ENCODE results near the gene CEP164.
"Not testable (repeated sequence)": the region's sequence is repeated elsewhere in the genome, so short reads cannot be mapped to it uniquely, and the experiment has no call there.

CEP164 gene

GRCh38 chr11:117395476-117395875, 67.8 kb downstream of the CEP164 start:
- no peak for DNase-seq (ENCODE audit: low read depth in 2 of 2)

GRCh38 chr11:117396970-117397369, 69.3 kb downstream of the CEP164 start:
- DNase-seq (ENCODE audit: low read depth in 2 of 2) = no peak

GRCh38 chr11:117398618-117399017, 71.0 kb downstream of the CEP164 start:
- not testable (repeated sequence) for DNase-seq (ENCODE audit: low read depth in 2 of 2)

GRCh38 chr11:117399100-117399840, 71.6 kb downstream of the CEP164 start:
- DNase-seq (ENCODE audit: low read depth in 2 of 2) = not testable (repeated sequence)

DNA sequence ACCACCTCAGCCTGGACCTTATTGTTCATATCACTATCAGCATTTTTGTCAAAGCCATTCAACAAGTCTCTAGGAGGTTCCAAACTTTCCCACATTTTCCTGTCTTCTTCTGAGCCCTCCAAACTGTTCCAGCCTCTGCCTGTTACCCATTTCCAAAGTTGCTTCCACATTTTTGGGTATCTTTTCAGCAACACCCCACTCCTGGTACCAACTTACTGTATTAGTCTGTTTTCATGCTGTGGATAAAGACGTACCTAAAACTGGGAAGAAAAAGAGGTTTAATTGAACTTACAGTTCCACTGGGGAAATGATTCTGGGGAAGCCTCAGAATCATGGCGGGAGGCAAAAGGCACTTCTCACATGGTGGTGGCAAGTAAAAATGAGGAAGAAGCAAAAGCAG, 78.2 kb downstream of the CEP164 start:
- not testable (repeated sequence) for DNase-seq (ENCODE audit: low read depth in 2 of 2)

- DNase-seq (ENCODE audit: low read depth in 2 of 2) = no peak
Observed at GRCh38 chr11:117407016-117407415, 79.4 kb downstream of the CEP164 start.

- no peak for DNase-seq (ENCODE audit: low read depth in 2 of 2)
Observed at GRCh38 chr11:117408356-117408755, 80.7 kb downstream of the CEP164 start.

- DNase-seq (ENCODE audit: low read depth in 2 of 2) = no peak
Observed at GRCh38 chr11:117409511-117409910, 81.9 kb downstream of the CEP164 start.

GRCh38 chr11:117410238-117410637, 82.6 kb downstream of the CEP164 start:
- no peak for DNase-seq (ENCODE audit: low read depth in 2 of 2)

GRCh38 chr11:117410861-117411710, 83.4 kb downstream of the CEP164 start:
- DNase-seq (ENCODE audit: low read depth in 2 of 2) = no peak

DNA sequence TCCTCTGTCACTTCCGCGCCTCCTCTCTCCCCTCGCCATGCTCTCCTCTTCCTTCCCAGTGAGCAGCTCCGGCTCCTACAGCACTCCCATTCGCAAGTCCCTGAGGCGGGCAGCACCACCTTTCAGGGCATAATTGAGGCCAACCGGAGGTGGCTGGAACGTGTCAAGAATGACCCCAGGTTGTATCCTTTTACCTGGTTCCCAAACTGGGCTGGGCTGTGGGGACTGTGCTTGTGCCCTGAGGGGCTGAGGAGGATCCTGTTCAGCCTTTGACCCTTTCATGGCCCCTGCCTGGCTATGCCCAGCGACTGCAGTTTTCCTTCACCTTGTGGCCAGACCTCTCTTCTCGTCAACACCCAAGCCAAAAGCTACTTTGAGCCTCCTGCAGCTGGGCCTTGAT, 84.1 kb downstream of the CEP164 start:
- DNase-seq (ENCODE audit: low read depth in 2 of 2) = no peak

DNA sequence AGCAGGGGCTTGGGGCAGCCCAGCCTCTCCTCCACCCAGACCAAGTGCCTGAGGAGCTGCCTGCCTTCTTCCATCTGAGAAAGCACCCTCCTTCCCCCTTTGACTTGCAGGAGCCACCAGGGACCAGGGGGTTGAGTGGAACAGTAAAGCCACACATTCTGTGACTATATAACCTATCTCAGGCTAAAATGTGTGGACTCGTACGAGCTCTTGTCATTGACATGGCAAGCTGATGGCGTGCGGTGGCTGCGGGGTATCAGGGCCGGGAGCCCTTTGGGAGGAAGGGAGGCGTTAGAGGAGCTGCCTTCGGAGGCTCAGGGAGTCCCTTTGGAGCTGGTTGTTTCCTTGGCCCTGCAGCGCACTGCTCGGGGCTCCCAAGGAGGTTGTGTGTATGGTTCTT, 84.5 kb downstream of the CEP164 start:
- no peak for DNase-seq (ENCODE audit: low read depth in 2 of 2)

- no peak for DNase-seq (ENCODE audit: low read depth in 2 of 2)
Observed at GRCh38 chr11:117412653-117413275, 85.1 kb downstream of the CEP164 start.

GRCh38 chr11:117413616-117414015, 86.0 kb downstream of the CEP164 start:
- DNase-seq (ENCODE audit: low read depth in 2 of 2) = no peak

DNA sequence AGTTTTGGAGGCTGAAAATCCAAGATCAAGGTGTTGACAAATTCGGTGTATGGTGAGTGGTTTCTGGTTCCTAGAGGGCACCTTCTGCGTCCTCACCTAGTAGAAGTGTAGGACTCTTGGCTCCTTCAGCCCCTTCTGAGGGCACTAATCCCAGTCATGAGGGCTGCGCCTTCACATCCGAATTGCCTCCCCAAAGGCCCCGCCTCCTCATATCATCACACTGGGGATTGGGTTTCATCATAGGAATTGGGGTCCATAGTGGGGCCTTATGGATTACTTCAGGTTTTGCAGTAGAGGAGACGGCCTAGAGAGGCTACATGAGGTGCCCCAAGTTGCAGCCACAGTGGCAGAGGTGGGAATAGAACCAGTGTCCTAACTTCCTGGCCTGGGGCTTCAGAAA, 87.1 kb downstream of the CEP164 start:
- DNase-seq (ENCODE audit: low read depth in 2 of 2) = no peak

GRCh38 chr11:117415358-117415896, 87.8 kb downstream of the CEP164 start:
- DNase-seq (ENCODE audit: low read depth in 2 of 2) = no peak

DNA sequence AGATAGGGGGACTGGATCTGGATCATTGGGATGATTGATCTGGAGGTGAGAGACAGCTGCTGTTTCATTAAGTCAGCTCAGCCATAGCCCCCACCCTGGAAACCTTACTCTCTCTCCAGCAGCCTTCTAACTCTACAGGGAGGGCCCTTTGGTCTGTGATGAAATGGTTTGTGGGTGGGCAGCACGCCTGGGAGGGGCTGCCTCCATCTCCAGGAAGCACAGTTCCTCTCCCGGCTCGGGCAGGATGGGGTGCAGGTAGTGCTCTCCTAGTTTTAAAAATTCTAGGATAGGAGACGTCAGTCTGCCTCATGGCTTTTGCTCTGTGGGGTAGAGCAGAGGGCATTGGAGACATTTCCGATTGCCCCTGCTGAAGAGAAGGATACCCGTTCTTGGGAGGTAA, 89.7 kb downstream of the CEP164 start:
- DNase-seq (ENCODE audit: low read depth in 2 of 2) = no peak

- no peak for DNase-seq (ENCODE audit: low read depth in 2 of 2)
Observed at GRCh38 chr11:117417856-117418255, 90.2 kb downstream of the CEP164 start.

GRCh38 chr11:117418737-117419481, 91.3 kb downstream of the CEP164 start:
- no peak for DNase-seq (ENCODE audit: low read depth in 2 of 2)

DNA sequence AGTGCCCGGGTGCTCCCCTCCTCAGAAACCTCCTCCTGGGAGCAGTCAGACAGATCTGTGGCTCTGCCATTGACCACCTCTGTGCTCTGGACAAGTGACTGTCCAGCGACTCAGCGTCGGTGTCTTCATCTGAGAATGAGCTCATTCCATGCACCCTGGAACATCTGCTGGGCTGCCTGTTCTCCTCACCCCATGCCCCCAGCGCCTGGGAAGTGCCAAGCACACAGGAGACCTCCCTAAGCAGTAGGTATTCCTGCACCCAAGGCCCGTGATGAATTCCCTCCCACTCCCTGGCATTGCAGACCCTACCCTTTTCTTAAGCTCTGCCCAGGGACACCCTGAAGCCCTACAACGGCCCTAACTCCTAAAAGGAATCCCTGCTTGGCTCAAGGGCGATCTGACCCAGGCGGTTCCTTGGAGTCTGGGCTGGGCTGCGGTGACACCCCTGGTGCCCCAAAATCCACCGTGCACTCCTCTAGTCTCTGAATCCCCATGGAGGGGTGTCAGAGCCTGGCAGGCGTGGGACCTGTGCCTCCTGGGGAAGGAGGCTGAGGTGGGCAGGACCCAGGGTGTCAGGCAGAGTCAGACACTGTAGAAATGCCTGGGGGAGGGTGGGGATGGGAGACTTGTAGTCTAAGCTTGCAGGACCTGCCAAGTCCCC, 92.0 kb downstream of the CEP164 start:
- DNase-seq (ENCODE audit: low read depth in 2 of 2) = no peak

- DNase-seq (ENCODE audit: low read depth in 2 of 2) = no peak
Observed at GRCh38 chr11:117420143-117420485, 92.5 kb downstream of the CEP164 start.
